ENCODE results near the gene FASN. TPM values are rescaled to one million over a fixed set of nuclear protein-coding genes. Genes with fewer than 3 reads are reported as not detected.

Gene FASN
- total and polyA plus RNA-seq, 2 of the 13 experiments (the other 11 are each of a cell fraction or from before 2014, with no cell fraction given), result 51.7 to 101 TPM

DNA sequence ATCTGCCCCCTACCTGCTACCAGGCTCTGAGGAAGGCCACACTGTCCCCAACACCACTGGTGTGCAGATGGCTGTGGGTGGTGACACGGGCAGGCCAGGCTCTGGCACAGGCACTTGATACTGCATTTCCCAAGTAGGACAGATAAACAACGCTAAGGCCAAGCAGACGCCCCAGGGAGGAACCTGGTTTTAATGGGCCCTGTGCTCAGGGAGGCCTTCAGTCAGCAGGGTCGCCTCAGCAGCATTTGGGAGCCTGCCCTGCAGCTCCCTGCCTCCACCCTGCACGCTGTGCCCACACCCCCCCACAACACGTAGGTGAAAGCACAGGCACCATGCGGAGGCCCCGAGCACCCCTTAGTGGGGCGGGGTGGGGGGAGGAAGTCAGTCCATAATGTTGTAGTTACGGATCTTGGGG lies 3.3 kb upstream of the FASN start (continued):
- TF ChIP-seq, protein P1, sequence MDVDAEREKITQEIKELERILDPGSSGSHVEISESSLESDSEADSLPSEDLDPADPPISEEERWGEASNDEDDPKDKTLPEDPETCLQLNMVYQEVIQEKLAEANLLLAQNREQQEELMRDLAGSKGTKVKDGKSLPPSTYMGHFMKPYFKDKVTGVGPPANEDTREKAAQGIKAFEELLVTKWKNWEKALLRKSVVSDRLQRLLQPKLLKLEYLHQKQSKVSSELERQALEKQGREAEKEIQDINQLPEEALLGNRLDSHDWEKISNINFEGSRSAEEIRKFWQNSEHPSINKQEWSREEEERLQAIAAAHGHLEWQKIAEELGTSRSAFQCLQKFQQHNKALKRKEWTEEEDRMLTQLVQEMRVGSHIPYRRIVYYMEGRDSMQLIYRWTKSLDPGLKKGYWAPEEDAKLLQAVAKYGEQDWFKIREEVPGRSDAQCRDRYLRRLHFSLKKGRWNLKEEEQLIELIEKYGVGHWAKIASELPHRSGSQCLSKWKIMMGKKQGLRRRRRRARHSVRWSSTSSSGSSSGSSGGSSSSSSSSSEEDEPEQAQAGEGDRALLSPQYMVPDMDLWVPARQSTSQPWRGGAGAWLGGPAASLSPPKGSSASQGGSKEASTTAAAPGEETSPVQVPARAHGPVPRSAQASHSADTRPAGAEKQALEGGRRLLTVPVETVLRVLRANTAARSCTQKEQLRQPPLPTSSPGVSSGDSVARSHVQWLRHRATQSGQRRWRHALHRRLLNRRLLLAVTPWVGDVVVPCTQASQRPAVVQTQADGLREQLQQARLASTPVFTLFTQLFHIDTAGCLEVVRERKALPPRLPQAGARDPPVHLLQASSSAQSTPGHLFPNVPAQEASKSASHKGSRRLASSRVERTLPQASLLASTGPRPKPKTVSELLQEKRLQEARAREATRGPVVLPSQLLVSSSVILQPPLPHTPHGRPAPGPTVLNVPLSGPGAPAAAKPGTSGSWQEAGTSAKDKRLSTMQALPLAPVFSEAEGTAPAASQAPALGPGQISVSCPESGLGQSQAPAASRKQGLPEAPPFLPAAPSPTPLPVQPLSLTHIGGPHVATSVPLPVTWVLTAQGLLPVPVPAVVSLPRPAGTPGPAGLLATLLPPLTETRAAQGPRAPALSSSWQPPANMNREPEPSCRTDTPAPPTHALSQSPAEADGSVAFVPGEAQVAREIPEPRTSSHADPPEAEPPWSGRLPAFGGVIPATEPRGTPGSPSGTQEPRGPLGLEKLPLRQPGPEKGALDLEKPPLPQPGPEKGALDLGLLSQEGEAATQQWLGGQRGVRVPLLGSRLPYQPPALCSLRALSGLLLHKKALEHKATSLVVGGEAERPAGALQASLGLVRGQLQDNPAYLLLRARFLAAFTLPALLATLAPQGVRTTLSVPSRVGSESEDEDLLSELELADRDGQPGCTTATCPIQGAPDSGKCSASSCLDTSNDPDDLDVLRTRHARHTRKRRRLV (CRISPR knock-in tag; IDR thresholded peaks at IDR 0.05), result no peak
- TF ChIP-seq ZNF703 (CRISPR knock-in tag; IDR thresholded peaks at IDR 0.05; ENCODE audit: borderline replicate concordance) (no peak), ZBTB42 (CRISPR knock-in tag; IDR thresholded peaks at IDR 0.05) (no peak), FOXP1 (IDR thresholded peaks at IDR 0.05) (no peak), FOXP1 (CRISPR knock-in tag; IDR thresholded peaks at IDR 0.05) (no peak), ZNF549 (CRISPR knock-in tag; IDR thresholded peaks at IDR 0.05) (no peak), ZNF564 (CRISPR knock-in tag; IDR thresholded peaks at IDR 0.05) (no peak), JDP2 (CRISPR knock-in tag; IDR thresholded peaks at IDR 0.05; ENCODE audit: borderline replicate concordance) (no peak), RFX1 (IDR thresholded peaks at IDR 0.05) (no peak), IKZF4 (CRISPR knock-in tag; IDR thresholded peaks at IDR 0.05; ENCODE audit: borderline replicate concordance, low read depth, not compliant biosample characterization) (peak; percentile 55), ZNF790 (CRISPR knock-in tag; IDR thresholded peaks at IDR 0.05; ENCODE audit: borderline replicate concordance) (peak; percentile 71; the same call in 1 of the 2 replicates), SNRNP70 (IDR thresholded peaks at IDR 0.05; ENCODE audit: low read depth, low read length) (no peak), RFXANK (CRISPR knock-in tag; IDR thresholded peaks at IDR 0.05) (no peak), ZNF501 (CRISPR knock-in tag; IDR thresholded peaks at IDR 0.05) (no peak), ZNF891 (CRISPR knock-in tag; IDR thresholded peaks at IDR 0.05) (no peak), HOXA7 (CRISPR knock-in tag; IDR thresholded peaks at IDR 0.05) (no peak)
- TF ChIP-seq, protein P2, sequence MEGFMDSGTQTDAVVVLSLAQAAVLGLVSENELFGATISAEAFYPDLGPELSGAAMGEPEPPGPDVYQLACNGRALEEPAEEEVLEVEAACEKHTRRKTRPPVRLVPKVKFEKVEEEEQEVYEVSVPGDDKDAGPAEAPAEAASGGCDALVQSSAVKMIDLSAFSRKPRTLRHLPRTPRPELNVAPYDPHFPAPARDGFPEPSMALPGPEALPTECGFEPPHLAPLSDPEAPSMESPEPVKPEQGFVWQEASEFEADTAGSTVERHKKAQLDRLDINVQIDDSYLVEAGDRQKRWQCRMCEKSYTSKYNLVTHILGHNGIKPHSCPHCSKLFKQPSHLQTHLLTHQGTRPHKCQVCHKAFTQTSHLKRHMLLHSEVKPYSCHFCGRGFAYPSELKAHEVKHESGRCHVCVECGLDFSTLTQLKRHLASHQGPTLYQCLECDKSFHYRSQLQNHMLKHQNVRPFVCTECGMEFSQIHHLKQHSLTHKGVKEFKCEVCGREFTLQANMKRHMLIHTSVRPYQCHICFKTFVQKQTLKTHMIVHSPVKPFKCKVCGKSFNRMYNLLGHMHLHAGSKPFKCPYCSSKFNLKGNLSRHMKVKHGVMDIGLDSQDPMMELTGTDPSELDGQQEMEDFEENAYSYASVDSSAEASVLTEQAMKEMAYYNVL (CRISPR knock-in tag; IDR thresholded peaks at IDR 0.05; ENCODE audit: borderline replicate concordance), result 0 out of 2 replicates have a peak, but pooled peaks have one; percentile 7
- TF ChIP-seq, protein P3, sequence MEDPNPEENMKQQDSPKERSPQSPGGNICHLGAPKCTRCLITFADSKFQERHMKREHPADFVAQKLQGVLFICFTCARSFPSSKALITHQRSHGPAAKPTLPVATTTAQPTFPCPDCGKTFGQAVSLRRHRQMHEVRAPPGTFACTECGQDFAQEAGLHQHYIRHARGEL (CRISPR knock-in tag; IDR thresholded peaks at IDR 0.05), result no peak
- TF ChIP-seq, protein P4, sequence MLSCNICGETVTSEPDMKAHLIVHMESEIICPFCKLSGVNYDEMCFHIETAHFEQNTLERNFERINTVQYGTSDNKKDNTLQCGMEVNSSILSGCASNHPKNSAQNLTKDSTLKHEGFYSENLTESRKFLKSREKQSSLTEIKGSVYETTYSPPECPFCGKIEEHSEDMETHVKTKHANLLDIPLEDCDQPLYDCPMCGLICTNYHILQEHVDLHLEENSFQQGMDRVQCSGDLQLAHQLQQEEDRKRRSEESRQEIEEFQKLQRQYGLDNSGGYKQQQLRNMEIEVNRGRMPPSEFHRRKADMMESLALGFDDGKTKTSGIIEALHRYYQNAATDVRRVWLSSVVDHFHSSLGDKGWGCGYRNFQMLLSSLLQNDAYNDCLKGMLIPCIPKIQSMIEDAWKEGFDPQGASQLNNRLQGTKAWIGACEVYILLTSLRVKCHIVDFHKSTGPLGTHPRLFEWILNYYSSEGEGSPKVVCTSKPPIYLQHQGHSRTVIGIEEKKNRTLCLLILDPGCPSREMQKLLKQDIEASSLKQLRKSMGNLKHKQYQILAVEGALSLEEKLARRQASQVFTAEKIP (CRISPR knock-in tag; IDR thresholded peaks at IDR 0.05; ENCODE audit: borderline replicate concordance), result no peak
- TF ChIP-seq, protein P5, sequence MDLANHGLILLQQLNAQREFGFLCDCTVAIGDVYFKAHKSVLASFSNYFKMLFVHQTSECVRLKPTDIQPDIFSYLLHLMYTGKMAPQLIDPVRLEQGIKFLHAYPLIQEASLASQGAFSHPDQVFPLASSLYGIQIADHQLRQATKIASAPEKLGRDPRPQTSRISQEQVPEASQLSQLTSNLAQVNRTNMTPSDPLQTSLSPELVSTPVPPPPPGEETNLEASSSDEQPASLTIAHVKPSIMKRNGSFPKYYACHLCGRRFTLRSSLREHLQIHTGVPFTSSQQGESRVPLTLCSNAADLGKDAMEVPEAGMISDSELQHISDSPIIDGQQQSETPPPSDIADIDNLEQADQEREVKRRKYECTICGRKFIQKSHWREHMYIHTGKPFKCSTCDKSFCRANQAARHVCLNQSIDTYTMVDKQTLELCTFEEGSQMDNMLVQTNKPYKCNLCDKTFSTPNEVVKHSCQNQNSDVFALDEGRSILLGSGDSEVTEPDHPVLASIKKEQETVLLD (CRISPR knock-in tag; IDR thresholded peaks at IDR 0.05; ENCODE audit: low read depth), result no peak

Measured in HepG2 (cell line).